ENCODE data around the gene SCLY. TPM values are rescaled to one million over a fixed set of nuclear protein-coding genes. Genes with fewer than 3 reads are reported as not detected.

The SCLY gene
- total and polyA plus RNA-seq, 2 donors (not counting 1 experiment from before 2014, with no cell fraction given), result 16.4 to 42.4 TPM

DNA sequence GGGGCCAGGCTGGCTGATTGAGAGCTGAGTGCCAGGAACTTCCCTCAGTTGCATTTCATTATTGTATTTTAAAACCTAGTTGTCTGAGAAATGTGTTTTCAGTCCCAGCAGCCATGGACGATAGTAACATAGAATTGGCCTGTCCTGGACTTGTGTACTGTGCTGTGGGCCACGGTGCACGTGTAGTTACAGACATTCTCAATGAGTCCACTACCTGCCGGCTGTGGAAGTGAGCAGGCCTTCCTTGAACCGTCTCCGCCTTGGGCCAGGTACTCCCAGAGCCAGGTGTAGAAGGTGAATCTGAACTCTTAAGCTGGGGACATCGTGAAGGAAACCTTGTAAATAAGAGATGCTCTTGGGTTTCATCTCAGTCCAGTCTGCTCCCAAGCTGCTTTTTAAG is 47.0 kb upstream of the SCLY start:
- ChIA-PET POLR2A (no interaction called here), CTCF (no interaction called here)
- Histone ChIP-seq H3K9ac (ENCODE audit: low read length) (no peak overlapping the region), H3K27ac (ENCODE audit: low read length in 2 of 2) (no peak overlapping the region), H3K36me3 (replicated peaks in 1 of 2; ENCODE audit: control extremely low read depth in 1 of 2, control insufficient read depth in 1 of 2, extremely low read depth in 1 of 2, insufficient read depth in 2 of 2, low read length in 1 of 2) (peaks cover 0 to 23% of the 10 kb centered on the region in 2 experiments), H3K4me2 (replicated peaks; ENCODE audit: low read depth, low read length, poor library complexity, severe bottlenecking) (no peak overlapping the region), H3K9me3 (ENCODE audit: control extremely low read depth in 1 of 3, control insufficient read depth in 2 of 3, insufficient read depth in 1 of 3, low read length in 2 of 3) (no peaks in the 10 kb centered on the region), H2AFZ (ENCODE audit: insufficient read depth, low read depth, low read length, poor library complexity, severe bottlenecking) (no peak overlapping the region), H3K4me1 (ENCODE audit: control insufficient read depth in 2 of 2, insufficient read depth in 2 of 2, low read length in 2 of 2) (peaks cover 0 to 5% of the 10 kb centered on the region in 2 donors), H3K27me3 (replicated peaks in 1 of 4; ENCODE audit: control extremely low read depth in 1 of 4, control insufficient read depth in 3 of 4, insufficient read depth in 4 of 4, low read length in 3 of 4) (no peaks in the 10 kb centered on the region), H3K4me3 (ENCODE audit: control extremely low read depth in 1 of 5, extremely low read depth in 1 of 5, insufficient read depth in 1 of 5, low read depth in 2 of 5, low read length in 4 of 5) (no peak overlapping the region), H3K79me2 (ENCODE audit: control insufficient read depth, insufficient read depth, low read length) (peaks cover 23% of the 10 kb centered on the region), H4K20me1 (ENCODE audit: control insufficient read depth, insufficient read depth, low read length, poor library complexity, severe bottlenecking) (peaks cover 11% of the 10 kb centered on the region)
- peaks cover 7% of the 10 kb centered on the region for H3K4me1 Mint-ChIP-seq
- intact Hi-C loops (cut with micrococcal nuclease), result no loop called here
- 98% methylated on average over 6 of the region's 7 CpGs for WGBS (ENCODE audit: insufficient coverage)
- DNase-seq, result no peak
- H3K27me3 Mint-ChIP-seq, result no peaks in the 10 kb centered on the region
- H3K27ac Mint-ChIP-seq, result no peak overlapping the region
- H3K4me3 Mint-ChIP-seq, result no peak overlapping the region
- no peak for ATAC-seq (ENCODE audit: low read depth)
- no peaks in the 10 kb centered on the region for H3K9me3 Mint-ChIP-seq (ENCODE audit: insufficient read depth)
- no peak for TF ChIP-seq EZH2 (IDR thresholded peaks at IDR 0.05; ENCODE audit: borderline replicate concordance, insufficient read depth, low read depth, low read length, poor library complexity, severe bottlenecking)
- TF ChIP-seq, protein P1, sequence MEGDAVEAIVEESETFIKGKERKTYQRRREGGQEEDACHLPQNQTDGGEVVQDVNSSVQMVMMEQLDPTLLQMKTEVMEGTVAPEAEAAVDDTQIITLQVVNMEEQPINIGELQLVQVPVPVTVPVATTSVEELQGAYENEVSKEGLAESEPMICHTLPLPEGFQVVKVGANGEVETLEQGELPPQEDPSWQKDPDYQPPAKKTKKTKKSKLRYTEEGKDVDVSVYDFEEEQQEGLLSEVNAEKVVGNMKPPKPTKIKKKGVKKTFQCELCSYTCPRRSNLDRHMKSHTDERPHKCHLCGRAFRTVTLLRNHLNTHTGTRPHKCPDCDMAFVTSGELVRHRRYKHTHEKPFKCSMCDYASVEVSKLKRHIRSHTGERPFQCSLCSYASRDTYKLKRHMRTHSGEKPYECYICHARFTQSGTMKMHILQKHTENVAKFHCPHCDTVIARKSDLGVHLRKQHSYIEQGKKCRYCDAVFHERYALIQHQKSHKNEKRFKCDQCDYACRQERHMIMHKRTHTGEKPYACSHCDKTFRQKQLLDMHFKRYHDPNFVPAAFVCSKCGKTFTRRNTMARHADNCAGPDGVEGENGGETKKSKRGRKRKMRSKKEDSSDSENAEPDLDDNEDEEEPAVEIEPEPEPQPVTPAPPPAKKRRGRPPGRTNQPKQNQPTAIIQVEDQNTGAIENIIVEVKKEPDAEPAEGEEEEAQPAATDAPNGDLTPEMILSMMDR (IDR thresholded peaks at IDR 0.05), result no peak

DNA sequence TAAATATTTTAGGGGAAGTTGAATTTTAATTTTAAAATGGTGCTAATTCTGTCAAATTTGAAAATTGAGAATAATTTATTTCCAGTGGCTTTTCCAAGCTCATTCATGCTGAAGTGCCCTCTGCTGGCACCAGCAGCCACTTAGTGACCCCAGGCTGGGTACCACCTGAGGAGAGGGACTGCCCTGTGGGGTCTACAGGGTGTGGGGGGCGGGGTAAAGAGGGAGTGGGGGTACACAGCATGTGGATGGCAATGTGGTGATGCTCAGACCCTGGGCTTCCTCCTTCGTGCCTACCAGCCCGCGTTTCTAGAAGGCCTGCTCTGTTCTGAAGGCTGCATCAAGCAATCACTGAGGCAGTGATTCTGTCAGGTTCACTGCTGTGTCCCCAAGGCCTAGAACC is 45.1 kb upstream of the SCLY start:
- no peak for TF ChIP-seq EZH2 (IDR thresholded peaks at IDR 0.05; ENCODE audit: borderline replicate concordance, insufficient read depth, low read depth, low read length, poor library complexity, severe bottlenecking)
- TF ChIP-seq, protein P1 (IDR thresholded peaks at IDR 0.05), result no peak
- Mint-ChIP-seq H3K27ac (no peak overlapping the region), H3K4me3 (no peak overlapping the region), H3K9me3 (ENCODE audit: insufficient read depth) (no peaks in the 10 kb centered on the region), H3K4me1 (peaks cover 6% of the 10 kb centered on the region), H3K27me3 (no peaks in the 10 kb centered on the region)
- Histone ChIP-seq H3K27me3 (replicated peaks in 1 of 4; ENCODE audit: control extremely low read depth in 1 of 4, control insufficient read depth in 3 of 4, insufficient read depth in 4 of 4, low read length in 3 of 4) (no peaks in the 10 kb centered on the region), H2AFZ (ENCODE audit: insufficient read depth, low read depth, low read length, poor library complexity, severe bottlenecking) (no peak overlapping the region), H3K4me2 (replicated peaks; ENCODE audit: low read depth, low read length, poor library complexity, severe bottlenecking) (no peak overlapping the region), H3K27ac (ENCODE audit: low read length in 2 of 2) (no peak overlapping the region), H3K9me3 (ENCODE audit: control extremely low read depth in 1 of 3, control insufficient read depth in 2 of 3, insufficient read depth in 1 of 3, low read length in 2 of 3) (no peaks in the 10 kb centered on the region), H3K4me1 (ENCODE audit: control insufficient read depth in 2 of 2, insufficient read depth in 2 of 2, low read length in 2 of 2) (peaks cover 0 to 5% of the 10 kb centered on the region in 2 donors), H3K79me2 (ENCODE audit: control insufficient read depth, insufficient read depth, low read length) (peaks cover 16% of the 10 kb centered on the region), H3K9ac (ENCODE audit: low read length) (no peak overlapping the region), H3K36me3 (replicated peaks in 1 of 2; ENCODE audit: control extremely low read depth in 1 of 2, control insufficient read depth in 1 of 2, extremely low read depth in 1 of 2, insufficient read depth in 2 of 2, low read length in 1 of 2) (peaks cover 0 to 26% of the 10 kb centered on the region in 2 experiments), H4K20me1 (ENCODE audit: control insufficient read depth, insufficient read depth, low read length, poor library complexity, severe bottlenecking) (peaks cover 7% of the 10 kb centered on the region), H3K4me3 (ENCODE audit: control extremely low read depth in 1 of 5, extremely low read depth in 1 of 5, insufficient read depth in 1 of 5, low read depth in 2 of 5, low read length in 4 of 5) (no peak overlapping the region)
- ATAC-seq (ENCODE audit: low read depth) (no peak), DNase-seq (no peak)
- ChIA-PET POLR2A (interaction anchor here (0.7 kb wide), 1 partner anchor 474 kb away, joined by 5 read pairs; no protein-coding TSS in a partner anchor), CTCF (interaction anchor here (1.0 to 1.1 kb wide), 3 partner anchors 14 to 157 kb away, joined by 3 read pairs; no protein-coding TSS in a partner anchor)
- intact Hi-C loops (cut with micrococcal nuclease), result loop anchor here (5.0 kb wide), 2 partner anchors 48 to 158 kb away; partner anchors contain the start of genes RAMP1 and UBE2F
- WGBS (ENCODE audit: insufficient coverage), result 98% methylated on average over 4 of the region's 4 CpGs
